ENCODE results near the gene KRTAP10-10.
"Not testable (repeated sequence)": the region's sequence is repeated elsewhere in the genome, so short reads cannot be mapped to it uniquely, and the experiment has no call there.

Gene KRTAP10-10

DNA sequence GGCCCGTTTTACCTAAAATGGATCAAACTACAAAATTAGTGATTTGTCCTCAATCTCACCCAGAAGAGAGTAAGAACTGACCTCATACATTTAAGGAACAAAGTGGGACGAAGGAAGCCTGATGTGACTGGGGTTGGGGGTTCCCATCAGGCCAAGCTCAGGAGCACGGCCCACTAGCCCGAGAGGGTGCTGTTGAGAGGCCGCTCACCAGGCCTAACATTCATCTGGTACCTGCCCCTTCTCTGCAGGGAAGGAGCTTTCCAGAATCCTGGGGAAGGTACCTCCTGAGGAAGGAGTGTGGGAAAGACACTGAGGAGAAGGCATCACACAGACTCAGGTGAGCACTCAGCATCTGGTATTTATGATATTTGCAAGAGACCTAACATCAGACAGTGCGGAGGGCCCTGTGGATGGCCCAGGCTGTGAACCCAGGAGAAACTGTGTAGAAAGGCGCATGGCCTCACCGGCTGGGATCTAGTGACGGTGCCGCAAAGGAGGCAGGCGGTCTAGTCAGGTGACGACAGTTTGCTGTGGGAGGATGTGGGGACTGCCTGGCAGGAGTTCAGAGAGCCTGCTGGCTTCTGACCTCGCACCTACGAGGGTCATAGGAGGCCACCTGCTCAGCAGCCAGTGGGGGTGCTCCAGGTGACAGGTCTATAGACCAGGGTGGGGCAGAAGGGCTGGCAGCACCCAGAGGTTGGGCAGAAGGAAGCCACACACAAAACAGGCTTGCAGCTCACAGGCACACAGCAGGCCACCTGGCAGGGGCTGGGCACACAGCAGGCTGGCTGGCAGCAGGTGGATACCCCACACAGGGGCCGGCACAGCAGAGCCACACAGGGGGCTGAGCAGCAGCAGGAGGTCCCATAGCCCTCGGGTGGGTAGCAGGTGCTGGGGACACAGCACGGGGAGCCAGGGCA, 16.8 kb downstream of the KRTAP10-10 start:
- TF ChIP-seq, protein P1, sequence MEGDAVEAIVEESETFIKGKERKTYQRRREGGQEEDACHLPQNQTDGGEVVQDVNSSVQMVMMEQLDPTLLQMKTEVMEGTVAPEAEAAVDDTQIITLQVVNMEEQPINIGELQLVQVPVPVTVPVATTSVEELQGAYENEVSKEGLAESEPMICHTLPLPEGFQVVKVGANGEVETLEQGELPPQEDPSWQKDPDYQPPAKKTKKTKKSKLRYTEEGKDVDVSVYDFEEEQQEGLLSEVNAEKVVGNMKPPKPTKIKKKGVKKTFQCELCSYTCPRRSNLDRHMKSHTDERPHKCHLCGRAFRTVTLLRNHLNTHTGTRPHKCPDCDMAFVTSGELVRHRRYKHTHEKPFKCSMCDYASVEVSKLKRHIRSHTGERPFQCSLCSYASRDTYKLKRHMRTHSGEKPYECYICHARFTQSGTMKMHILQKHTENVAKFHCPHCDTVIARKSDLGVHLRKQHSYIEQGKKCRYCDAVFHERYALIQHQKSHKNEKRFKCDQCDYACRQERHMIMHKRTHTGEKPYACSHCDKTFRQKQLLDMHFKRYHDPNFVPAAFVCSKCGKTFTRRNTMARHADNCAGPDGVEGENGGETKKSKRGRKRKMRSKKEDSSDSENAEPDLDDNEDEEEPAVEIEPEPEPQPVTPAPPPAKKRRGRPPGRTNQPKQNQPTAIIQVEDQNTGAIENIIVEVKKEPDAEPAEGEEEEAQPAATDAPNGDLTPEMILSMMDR (IDR thresholded peaks at IDR 0.05; ENCODE audit: borderline replicate concordance, insufficient read depth, low read depth, low read length) = no peak
- H3K4me3 ChIP-seq (ENCODE audit: low read depth, low read length) = no peak overlapping the region

DNA sequence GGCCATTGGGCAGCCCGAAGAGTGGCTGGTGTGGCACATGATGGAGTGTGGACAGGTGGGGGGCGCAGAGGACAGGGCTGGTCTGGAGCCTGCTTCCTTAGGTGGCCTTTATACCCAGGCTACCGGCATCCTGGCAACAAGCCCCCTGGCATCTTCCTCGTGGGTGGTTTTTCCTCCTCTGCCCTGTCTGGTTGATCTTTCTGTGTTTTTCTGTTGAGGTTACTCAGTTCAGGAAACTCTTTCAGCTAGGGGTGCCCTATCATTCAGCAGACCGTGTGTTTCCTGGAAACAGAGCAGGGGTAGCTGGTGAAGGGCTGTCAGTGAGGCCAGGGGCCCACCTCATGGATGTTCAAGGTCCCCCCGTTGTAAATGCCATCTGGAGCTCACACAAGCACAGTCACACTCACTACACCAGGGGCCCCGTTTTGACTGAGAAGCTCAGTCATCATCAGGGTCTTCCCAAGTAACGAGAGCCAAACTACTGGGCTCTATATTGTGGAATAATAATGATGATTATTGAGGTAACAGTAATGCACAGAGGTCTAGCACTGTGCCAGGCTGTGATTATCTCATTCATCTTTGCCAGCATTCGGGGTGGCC, 17.5 kb downstream of the KRTAP10-10 start, which contains the start of gene KRTAP12-4:
TSS of gene KRTAP12-4 (minus strand) at position 84 of the 600 bp plus-strand sequence. CDS start at position 39, 45 bp downstream.
- TF ChIP-seq, protein P1 (IDR thresholded peaks at IDR 0.05; ENCODE audit: borderline replicate concordance, insufficient read depth, low read depth, low read length) = no peak
- H3K4me3 ChIP-seq (ENCODE audit: low read depth, low read length) = no peak within 1 kb of the TSS

DNA sequence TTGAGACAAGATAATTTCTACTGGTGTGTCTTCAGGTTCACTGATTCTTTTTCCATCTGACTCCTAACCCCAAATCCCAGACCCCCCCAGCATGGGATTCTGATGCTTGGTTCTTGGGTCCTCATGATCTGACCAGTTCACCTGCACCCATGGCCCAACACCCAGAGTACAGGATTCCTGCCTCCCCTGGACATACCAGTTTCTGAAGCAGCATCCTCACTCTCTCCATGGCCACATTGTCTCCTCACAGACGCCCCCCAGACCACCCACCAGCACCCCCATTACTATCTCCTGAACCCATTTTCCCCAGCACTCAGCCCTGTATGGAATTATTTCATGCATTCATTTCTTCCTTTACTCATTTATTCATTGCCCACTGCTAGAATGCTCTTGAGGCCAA, 19.7 kb downstream of the KRTAP10-10 start:
- TF ChIP-seq, protein P1 (IDR thresholded peaks at IDR 0.05; ENCODE audit: borderline replicate concordance, insufficient read depth, low read depth, low read length) = no peak
- no peak overlapping the region for H3K4me3 ChIP-seq (ENCODE audit: low read depth, low read length)

DNA sequence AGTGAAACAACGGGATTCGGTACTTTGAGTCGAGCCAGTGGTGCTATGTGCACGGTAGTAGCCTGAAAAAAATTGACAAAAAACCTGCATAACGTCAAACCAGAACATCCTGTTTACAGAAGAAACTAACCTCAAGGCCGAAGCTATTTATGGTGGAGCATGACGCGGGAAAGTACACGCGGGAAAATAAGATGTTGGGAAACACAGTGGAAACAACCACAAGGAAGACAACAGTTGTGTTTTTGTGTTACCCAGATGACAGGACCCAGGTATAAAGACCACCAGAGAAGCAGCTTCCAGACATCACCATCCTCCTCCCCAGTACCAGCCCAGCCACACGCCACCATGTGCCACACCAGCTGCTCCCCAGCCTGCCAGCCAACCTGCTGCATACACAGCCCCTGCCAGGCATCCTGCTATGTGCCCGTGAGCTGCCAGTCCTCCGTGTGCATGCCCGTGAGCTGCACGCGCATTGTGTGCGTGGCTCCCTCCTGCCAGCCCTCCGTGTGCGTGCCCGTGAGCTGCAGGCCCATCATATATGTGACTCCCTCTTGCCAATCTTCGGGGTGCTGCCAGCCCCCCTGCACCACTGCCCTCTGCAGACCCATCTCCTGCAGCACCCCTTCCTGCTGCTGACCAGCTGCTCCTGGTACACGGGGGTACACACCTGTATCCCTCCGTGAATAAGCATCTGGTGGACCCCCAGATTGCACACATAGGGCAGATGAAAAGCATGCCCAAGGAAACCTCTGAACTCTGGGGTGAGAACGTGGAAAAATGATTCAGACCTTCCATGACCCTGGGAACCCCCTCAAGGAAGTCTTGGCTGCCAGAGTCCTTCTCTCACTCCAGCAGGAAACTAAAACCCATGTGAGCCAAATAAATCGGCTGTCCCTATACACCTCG, 20.7 kb downstream of the KRTAP10-10 start, which contains the start of gene KRTAP12-3:
TSS of gene KRTAP12-3 (plus strand) at position 298 of the 906 bp plus-strand sequence. CDS start at position 346, 48 bp downstream.
- TF ChIP-seq, protein P1 (IDR thresholded peaks at IDR 0.05; ENCODE audit: borderline replicate concordance, insufficient read depth, low read depth, low read length) = no peak

DNA sequence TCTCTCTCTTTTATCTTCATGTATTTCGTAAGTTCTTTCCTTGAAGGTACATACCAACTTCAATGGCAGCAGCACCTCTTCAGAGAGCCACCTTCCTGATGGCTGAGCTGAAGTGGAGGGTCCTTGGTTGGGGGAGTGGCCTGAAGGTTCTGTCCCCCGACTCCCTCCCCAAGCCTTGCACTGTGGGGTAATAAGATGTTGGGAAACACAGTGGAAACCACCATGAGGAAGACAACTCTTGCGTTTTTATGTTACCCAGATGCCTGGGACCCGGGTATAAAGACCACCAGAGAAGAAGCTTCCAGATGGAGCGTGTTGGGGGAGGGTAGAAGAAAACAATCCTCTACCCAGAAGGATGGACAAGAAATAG, 21.4 kb downstream of the KRTAP10-10 start:
- no peak overlapping the region for H3K4me3 ChIP-seq (ENCODE audit: low read depth, low read length)
- TF ChIP-seq, protein P1 (IDR thresholded peaks at IDR 0.05; ENCODE audit: borderline replicate concordance, insufficient read depth, low read depth, low read length) = no peak

More for the DNA sequence above, 20.7 kb downstream of the KRTAP10-10 start, which contains the start of gene KRTAP12-3:
- H3K4me3 ChIP-seq (ENCODE audit: low read depth, low read length) = no peak within 1 kb of the TSS

DNA sequence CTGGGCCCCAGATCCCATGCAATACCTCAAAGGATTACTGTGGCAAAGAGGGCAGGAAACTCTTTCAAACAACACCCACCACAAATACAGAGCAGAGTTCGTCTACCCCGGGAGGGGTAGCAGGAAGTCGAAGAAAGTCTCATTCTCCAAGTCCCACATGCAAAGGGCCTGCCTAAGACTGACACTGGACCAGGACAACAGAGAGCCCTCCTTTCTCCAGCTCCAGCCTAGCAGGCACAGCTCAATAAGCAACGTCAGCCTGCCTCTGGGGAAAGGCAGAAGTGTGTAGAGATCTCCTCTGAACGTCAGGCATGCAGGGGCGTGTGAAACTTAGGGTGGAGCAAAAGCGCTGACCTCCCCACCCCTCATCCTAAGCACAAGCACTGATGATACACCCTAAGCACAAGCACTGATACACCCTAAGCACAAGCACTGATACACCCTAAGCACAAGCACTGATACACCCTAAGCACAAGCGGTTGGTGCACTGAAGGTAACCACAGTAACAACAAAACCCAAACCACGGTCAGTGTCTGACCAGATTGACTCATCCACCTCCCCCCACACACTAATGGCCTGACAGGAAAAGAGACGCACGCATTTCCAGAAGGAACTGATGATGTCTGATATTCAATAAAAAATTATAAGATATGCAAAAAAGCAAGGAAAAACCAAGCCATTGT, 21.9 kb downstream of the KRTAP10-10 start:
- H3K4me3 ChIP-seq (ENCODE audit: low read depth, low read length) = no peak overlapping the region
- TF ChIP-seq, protein P1 (IDR thresholded peaks at IDR 0.05; ENCODE audit: borderline replicate concordance, insufficient read depth, low read depth, low read length) = no peak

DNA sequence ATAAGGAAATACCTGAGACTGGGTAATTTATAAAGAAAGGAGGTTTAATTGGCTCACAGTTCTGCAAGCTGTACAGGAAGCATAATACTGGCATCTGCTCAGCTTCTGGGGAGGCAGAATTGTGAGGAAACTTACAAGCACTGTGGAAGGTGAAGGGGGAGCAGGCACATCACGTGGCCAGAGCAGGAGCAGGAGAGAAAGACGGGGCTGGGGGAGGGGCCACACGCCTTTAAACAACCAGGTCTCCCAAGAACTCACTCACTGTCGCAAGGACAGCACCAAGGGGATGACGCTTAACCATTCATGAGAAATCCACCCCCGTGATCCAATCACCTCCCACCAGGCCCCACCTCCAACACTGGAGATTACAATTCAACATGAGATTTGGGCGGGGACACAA, 24.4 kb downstream of the KRTAP10-10 start:
- H3K4me3 ChIP-seq (ENCODE audit: low read depth, low read length) = not testable (repeated sequence)

Measured in GM12875 (cell line).